ENCODE results near the gene ELMO1. TPM values are rescaled to one million over a fixed set of nuclear protein-coding genes. Genes with fewer than 3 reads are reported as not detected.
A peak's percentile ranks its signal among the peaks of the same experiment; 100 is the strongest.

ELMO1 gene
- total and polyA plus RNA-seq, 9 donors = 8.9 to 48.9 (median 28.0) TPM

- no peak for DNase-seq
- Histone ChIP-seq H3K36me3 (no peaks in the 10 kb centered on the region), H3K27ac (no peak overlapping the region), H3K4me3 (no peak overlapping the region), H3K27me3 (no peaks in the 10 kb centered on the region), H3K9me3 (no peaks in the 10 kb centered on the region), H3K4me1 (ENCODE audit: insufficient read depth) (no peaks in the 10 kb centered on the region)
- TF ChIP-seq CTCF (IDR thresholded peaks at IDR 0.05) (no peak), EP300 (IDR thresholded peaks at IDR 0.05) (no peak), POLR2A (IDR thresholded peaks at IDR 0.05) (no peak)
- intact Hi-C loops (cut with DNase I) = no loop called here
- WGBS, 3 donors = 64 to 76% (median 73%) methylated on average over 2 of the region's 2 CpGs
Measured at GRCh38 chr7:37054624-37055241, 393.9 kb downstream of the ELMO1 start.

- intact Hi-C loops (cut with DNase I) = no loop called here
- DNase-seq = peak in 1 of 5 donors; percentile 39
- WGBS, 3 donors = 21 to 25% (median 24%) methylated on average over 3 of the region's 3 CpGs
- Histone ChIP-seq H3K27me3 (no peaks in the 10 kb centered on the region), H3K36me3 (no peaks in the 10 kb centered on the region), H3K4me1 (ENCODE audit: insufficient read depth) (no peaks in the 10 kb centered on the region), H3K9me3 (no peaks in the 10 kb centered on the region), H3K4me3 (no peak overlapping the region), H3K27ac (no peak overlapping the region)
- TF ChIP-seq EP300 (IDR thresholded peaks at IDR 0.05) = no peak
- no peak for TF ChIP-seq POLR2A (IDR thresholded peaks at IDR 0.05)
Measured at GRCh38 chr7:37052705-37053104, 396.0 kb downstream of the ELMO1 start.

- Histone ChIP-seq H3K27me3 (no peaks in the 10 kb centered on the region), H3K27ac (no peak overlapping the region), H3K9me3 (no peaks in the 10 kb centered on the region), H3K36me3 (no peaks in the 10 kb centered on the region), H3K4me3 (no peak overlapping the region), H3K4me1 (ENCODE audit: insufficient read depth) (no peaks in the 10 kb centered on the region)
- TF ChIP-seq POLR2A (IDR thresholded peaks at IDR 0.05) (no peak), CTCF (IDR thresholded peaks at IDR 0.05) (no peak), EP300 (IDR thresholded peaks at IDR 0.05) (no peak)
- no peak for DNase-seq
- intact Hi-C loops (cut with DNase I) = no loop called here
- WGBS, 3 donors = 61 to 80% (median 67%) methylated on average over 1 of the region's 1 CpG
Measured at GRCh38 chr7:37050801-37051200, 397.9 kb downstream of the ELMO1 start.

- H3K27ac ChIP-seq = no peak overlapping the region
- no peak overlapping the region for H3K4me3 ChIP-seq
- no peaks in the 10 kb centered on the region for H3K27me3 ChIP-seq
- H3K9me3 ChIP-seq = no peaks in the 10 kb centered on the region
- no peaks in the 10 kb centered on the region for H3K36me3 ChIP-seq
- 86 to 92% (median 87%) methylated on average over 3 of the region's 3 CpGs for WGBS, 3 donors
- TF ChIP-seq EP300 (IDR thresholded peaks at IDR 0.05) (no peak), CTCF (IDR thresholded peaks at IDR 0.05) (no peak), POLR2A (IDR thresholded peaks at IDR 0.05) (no peak)
- no peak for DNase-seq
- no peaks in the 10 kb centered on the region for H3K4me1 ChIP-seq (ENCODE audit: insufficient read depth)
- intact Hi-C loops (cut with DNase I) = no loop called here
Measured at GRCh38 chr7:37048674-37049073, 400.0 kb downstream of the ELMO1 start.

- 85 to 90% (median 90%) methylated on average over 6 of the region's 6 CpGs for WGBS, 3 donors
- intact Hi-C loops (cut with DNase I) = no loop called here
- no peak for DNase-seq
- TF ChIP-seq EP300 (IDR thresholded peaks at IDR 0.05) (no peak), POLR2A (IDR thresholded peaks at IDR 0.05) (no peak), CTCF (IDR thresholded peaks at IDR 0.05) (no peak)
- no peak overlapping the region for H3K27ac ChIP-seq
- no peak overlapping the region for H3K4me3 ChIP-seq
- H3K36me3 ChIP-seq = no peaks in the 10 kb centered on the region
- H3K9me3 ChIP-seq = no peaks in the 10 kb centered on the region
- no peaks in the 10 kb centered on the region for H3K27me3 ChIP-seq
- no peaks in the 10 kb centered on the region for H3K4me1 ChIP-seq (ENCODE audit: insufficient read depth)
Measured at GRCh38 chr7:37047260-37047659, 401.4 kb downstream of the ELMO1 start.

All from ovary (tissue), 9 donors.